Gastroesophageal sphincter (tissue), 4 donors: Measurements from ENCODE around the gene RAB28. TPM values are rescaled to one million over a fixed set of nuclear protein-coding genes. Genes with fewer than 3 reads are reported as not detected.

Experiments used
- ATAC-seq: fragments of 150-250 bp; one replicate; pipeline ENCODE4 v1.9.1; 2016; ENCODE audit warnings: mild to moderate bottlenecking, moderate library complexity
- H3K27ac ChIP-seq, 4 donors: fragments of 200-600 bp; sonication (generic) in 3 of 4; 1 replicate in 3 of 4; 2 replicates in 1 of 4; pipeline ENCODE4 v1.5.1; 2016 to 2019
- H3K27me3 ChIP-seq: fragments of 200-600 bp; sonication (generic); one replicate; pipeline ENCODE4 v1.5.1; 2019
- H3K36me3 ChIP-seq, 2 donors: fragments of 200-600 bp; sonication (generic); one replicate each; pipeline ENCODE4 v1.5.1; 2019; ENCODE audit warnings: control low read depth in 1 of 2
- H3K4me1 ChIP-seq, 3 donors: fragments of 200-600 bp; sonication (generic); 1 replicate in 2 of 3; 2 replicates in 1 of 3; pipeline ENCODE4 v1.5.1; 2016 to 2019; ENCODE audit warnings: control low read depth in 2 of 3
- H3K4me3 ChIP-seq, 2 donors: fragments of 200-600 bp; sonication (generic); one replicate each; pipeline ENCODE4 v1.5.1; 2019; ENCODE audit warnings: mild to moderate bottlenecking in 1 of 2, moderate library complexity in 1 of 2
- H3K9me3 ChIP-seq, 3 donors: fragments of 200-600 bp; sonication (generic); one replicate each; pipeline ENCODE4 v1.5.1; 2017 to 2019; ENCODE audit warnings: control low read depth in 2 of 3
- EP300 ChIP-seq: sonication (generic); formaldehyde crosslinking; IDR thresholded peaks from one replicate; pipeline ENCODE4 v1.6.1; 2017; ENCODE audit warnings: antibody characterized with exemption, mild to moderate bottlenecking
- POLR2A ChIP-seq, 2 donors: fragments of 450-650 bp; IDR thresholded peaks; one replicate each; pipeline ENCODE4 v1.6.1; 2017; ENCODE audit warnings: antibody characterized with exemption in 2 of 2, mild to moderate bottlenecking in 2 of 2, moderate library complexity in 1 of 2
- POLR2AphosphoS5 ChIP-seq: sonication (generic); formaldehyde crosslinking; IDR thresholded peaks from one replicate; pipeline ENCODE4 v1.6.1; 2017; ENCODE audit warnings: antibody characterized with exemption
- WGBS, 2 donors: methylation state at CpG; one replicate each; pipeline ENCODE4 v1.1.5; 2018; ENCODE audit warnings: low coverage in 1 of 2; 5-methylcytosine and 5-hydroxymethylcytosine counted together
- total RNA-seq, 4 donors: library from RNA; depleted of rRNA; stranded (reverse); fragments of >200 nt; gene quantifications; one replicate each; pipeline ENCODE4 v1.1.0, GENCODE V29; 2016
- TF ChIP-seq, protein P1 (sequence below), 4 experiments: fragments of 200-600 bp in 2 of 4; fragments of 450-650 bp in 2 of 4; sonication (generic) in 1 of 4; IDR thresholded peaks; one replicate each; pipeline ENCODE4 v1.5.1; 2017 to 2019; ENCODE audit warnings: antibody characterized with exemption in 4 of 4, mild to moderate bottlenecking in 2 of 4, moderate library complexity in 2 of 4

RAB28 gene
- total RNA-seq, 4 donors from 2014 or later, result 14.8 to 25.7 (median 18.3) TPM

DNA sequence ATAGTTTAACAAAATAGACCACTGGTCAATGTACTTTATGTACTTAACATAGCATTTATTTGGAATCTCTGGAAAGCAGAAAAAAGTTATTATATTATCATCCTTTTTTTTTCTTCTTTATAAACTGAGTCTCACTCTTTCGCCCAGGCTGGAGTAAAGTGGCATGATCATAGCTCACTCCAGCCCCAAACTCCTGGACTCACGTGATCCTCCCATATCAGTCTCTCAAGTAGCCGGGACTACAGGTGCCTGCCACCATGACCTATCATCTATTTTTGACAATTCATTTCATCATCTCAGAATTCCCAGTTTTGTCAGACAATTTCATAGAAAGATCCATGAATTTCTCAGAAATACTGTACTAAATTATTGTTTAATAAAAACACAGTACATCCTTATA lies 12.7 kb downstream of the RAB28 start:
- no peak for ATAC-seq
- 97 to 100% methylated on average over 2 to 3 of the region's 3 CpGs for WGBS, 2 donors

DNA sequence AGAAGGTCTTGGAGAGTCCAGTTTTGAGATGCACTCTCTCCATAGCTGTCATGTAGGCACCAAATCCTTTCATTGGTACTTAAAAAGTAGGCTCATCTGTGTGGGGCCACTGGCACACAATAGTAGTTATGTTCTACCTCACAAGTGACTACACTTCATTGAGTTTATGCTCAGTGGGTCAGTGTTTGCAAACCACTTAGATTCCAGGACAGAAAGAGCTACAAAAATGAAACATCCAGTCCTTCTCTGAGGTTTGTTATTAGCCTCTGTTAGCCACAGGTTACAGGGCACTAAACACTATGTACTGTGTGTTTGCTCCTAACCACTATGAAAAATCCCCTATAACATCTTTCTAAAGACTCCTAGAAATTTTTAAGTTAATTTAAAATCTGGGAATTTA lies 13.8 kb downstream of the RAB28 start:
- no peak overlapping the region for H3K4me3 ChIP-seq
- no peaks in the 10 kb centered on the region for H3K9me3 ChIP-seq
- TF ChIP-seq EP300, result no peak
- ATAC-seq, result no peak
- peaks cover 0 to 8% (median 0%) of the 10 kb centered on the region in 3 donors for H3K4me1 ChIP-seq
- no peaks in the 10 kb centered on the region for H3K27me3 ChIP-seq
- no peaks in the 10 kb centered on the region for H3K36me3 ChIP-seq
- H3K27ac ChIP-seq, result no peak overlapping the region

More for the DNA sequence above, 12.7 kb downstream of the RAB28 start:
- Histone ChIP-seq H3K4me3 (no peak overlapping the region), H3K9me3 (no peaks in the 10 kb centered on the region), H3K27ac (no peak overlapping the region), H3K4me1 (peaks cover 0 to 3% (median 0%) of the 10 kb centered on the region in 3 donors), H3K27me3 (no peaks in the 10 kb centered on the region), H3K36me3 (no peaks in the 10 kb centered on the region)
- TF ChIP-seq EP300, result no peak
- TF ChIP-seq, protein P1, sequence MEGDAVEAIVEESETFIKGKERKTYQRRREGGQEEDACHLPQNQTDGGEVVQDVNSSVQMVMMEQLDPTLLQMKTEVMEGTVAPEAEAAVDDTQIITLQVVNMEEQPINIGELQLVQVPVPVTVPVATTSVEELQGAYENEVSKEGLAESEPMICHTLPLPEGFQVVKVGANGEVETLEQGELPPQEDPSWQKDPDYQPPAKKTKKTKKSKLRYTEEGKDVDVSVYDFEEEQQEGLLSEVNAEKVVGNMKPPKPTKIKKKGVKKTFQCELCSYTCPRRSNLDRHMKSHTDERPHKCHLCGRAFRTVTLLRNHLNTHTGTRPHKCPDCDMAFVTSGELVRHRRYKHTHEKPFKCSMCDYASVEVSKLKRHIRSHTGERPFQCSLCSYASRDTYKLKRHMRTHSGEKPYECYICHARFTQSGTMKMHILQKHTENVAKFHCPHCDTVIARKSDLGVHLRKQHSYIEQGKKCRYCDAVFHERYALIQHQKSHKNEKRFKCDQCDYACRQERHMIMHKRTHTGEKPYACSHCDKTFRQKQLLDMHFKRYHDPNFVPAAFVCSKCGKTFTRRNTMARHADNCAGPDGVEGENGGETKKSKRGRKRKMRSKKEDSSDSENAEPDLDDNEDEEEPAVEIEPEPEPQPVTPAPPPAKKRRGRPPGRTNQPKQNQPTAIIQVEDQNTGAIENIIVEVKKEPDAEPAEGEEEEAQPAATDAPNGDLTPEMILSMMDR (IDR thresholded peaks at IDR 0.05), result no peak
- no peak for TF ChIP-seq POLR2A (IDR thresholded peaks at IDR 0.05)
- TF ChIP-seq POLR2AphosphoS5, result no peak

DNA sequence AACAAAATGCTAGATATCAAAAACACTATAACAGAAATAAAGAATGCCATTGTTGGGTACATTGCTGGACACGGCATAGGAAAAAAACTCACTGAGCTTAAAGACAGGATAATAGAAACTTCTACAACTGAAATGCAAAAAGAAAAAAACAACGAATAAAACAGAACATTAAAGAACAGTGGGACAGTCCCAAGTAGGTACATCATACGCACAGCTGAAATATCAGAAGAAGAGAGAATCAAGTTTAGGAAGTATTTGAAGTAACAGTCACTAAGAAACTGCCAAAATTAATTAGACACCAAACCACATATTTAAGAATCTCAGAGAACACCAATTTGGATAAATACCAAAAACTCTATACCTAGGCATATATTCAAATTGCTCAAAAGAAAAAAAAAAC lies 19.2 kb downstream of the RAB28 start:
- Histone ChIP-seq H3K4me1 (peaks cover 0 to 12% (median 0%) of the 10 kb centered on the region in 3 donors), H3K4me3 (no peak overlapping the region), H3K27me3 (no peaks in the 10 kb centered on the region), H3K27ac (no peak overlapping the region), H3K9me3 (no peaks in the 10 kb centered on the region), H3K36me3 (peaks cover 0 to 6% of the 10 kb centered on the region in 2 donors)
- no peak for TF ChIP-seq EP300
- TF ChIP-seq POLR2A (IDR thresholded peaks at IDR 0.05), result no peak
- TF ChIP-seq, protein P1 (IDR thresholded peaks at IDR 0.05), result no peak
- no peak for TF ChIP-seq POLR2AphosphoS5
- WGBS, 2 donors, result 94 to 100% methylated on average over 3 of the region's 3 CpGs
- no peak for ATAC-seq

DNA sequence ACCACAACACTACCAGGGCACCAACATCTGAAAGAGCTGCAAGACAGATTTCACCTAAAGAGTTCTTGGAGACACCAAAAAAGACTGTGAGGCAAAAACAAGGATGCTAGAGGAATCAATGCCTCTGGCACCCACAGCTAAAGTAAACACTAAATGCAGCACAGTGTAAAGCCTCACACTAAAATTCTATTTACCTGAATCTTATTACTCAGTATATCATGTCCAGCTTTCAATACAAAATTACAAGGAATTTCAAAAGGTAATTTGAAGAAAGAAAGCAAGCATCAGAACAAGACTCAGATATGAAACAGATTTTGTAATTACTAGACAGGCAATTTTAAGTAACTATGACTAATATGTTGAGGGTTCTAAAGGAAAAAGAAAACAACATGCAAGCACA lies 19.6 kb downstream of the RAB28 start:
- Histone ChIP-seq H3K36me3 (peaks cover 0 to 8% of the 10 kb centered on the region in 2 donors), H3K4me1 (peaks cover 0 to 12% (median 0%) of the 10 kb centered on the region in 3 donors), H3K9me3 (no peaks in the 10 kb centered on the region), H3K27me3 (no peaks in the 10 kb centered on the region), H3K4me3 (no peak overlapping the region), H3K27ac (no peak overlapping the region)
- no peak for ATAC-seq
- TF ChIP-seq, protein P1 (IDR thresholded peaks at IDR 0.05), result no peak
- no peak for TF ChIP-seq EP300
- no peak for TF ChIP-seq POLR2AphosphoS5
- no peak for TF ChIP-seq POLR2A (IDR thresholded peaks at IDR 0.05)

DNA sequence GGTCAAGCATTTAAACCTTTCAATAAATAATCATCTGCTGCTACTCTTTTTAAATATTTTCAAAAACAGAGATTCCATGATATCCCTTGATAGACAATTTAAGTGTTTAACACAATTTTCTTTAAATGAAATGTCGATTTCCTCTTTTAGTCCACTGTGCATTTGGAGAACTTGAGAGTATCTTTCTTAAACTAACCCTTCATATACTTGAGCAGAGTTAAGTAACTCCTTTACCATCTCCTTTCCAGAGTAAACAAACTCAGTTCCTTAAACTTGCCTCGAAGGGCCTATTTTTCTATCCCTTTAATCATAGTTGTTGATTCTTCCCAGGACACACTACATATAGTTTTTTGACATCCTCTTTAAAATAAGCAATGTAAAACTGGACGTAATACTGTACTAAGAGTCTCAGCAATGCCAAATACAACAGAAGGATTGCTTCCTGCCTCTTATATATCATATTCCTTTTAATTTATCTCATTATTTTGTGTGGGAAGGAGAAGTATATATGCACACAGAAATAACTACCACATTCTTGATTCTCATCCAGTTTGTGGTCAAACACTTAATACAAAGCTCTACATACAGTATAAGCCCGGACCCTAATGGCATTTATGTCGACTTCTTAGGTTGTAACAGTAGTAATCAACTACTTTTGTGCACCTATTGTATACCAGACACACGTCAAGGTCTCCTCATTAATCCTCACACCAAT lies 22.8 kb downstream of the RAB28 start:
- ATAC-seq, result no peak
- Histone ChIP-seq H3K4me1 (peaks cover 0 to 8% (median 0%) of the 10 kb centered on the region in 3 donors), H3K27ac (no peak overlapping the region), H3K27me3 (no peaks in the 10 kb centered on the region), H3K4me3 (no peak overlapping the region), H3K9me3 (no peaks in the 10 kb centered on the region), H3K36me3 (peaks cover 0 to 19% of the 10 kb centered on the region in 2 donors)
- TF ChIP-seq POLR2AphosphoS5 (no peak), EP300 (no peak)
- TF ChIP-seq, protein P1 (IDR thresholded peaks at IDR 0.05), result no peak
- WGBS, 2 donors, result 71 to 72% methylated on average over 6 of the region's 6 CpGs
